ENCODE results near the gene ZNF582.

- no peak for TF ChIP-seq EZH2 (IDR thresholded peaks at IDR 0.05; ENCODE audit: borderline replicate concordance, low read length)
- TF ChIP-seq CTCF (conservative IDR thresholded peaks at IDR 0.05 in 1 of 2, IDR thresholded peaks at IDR 0.05 in 1 of 2; ENCODE audit: extremely low read depth in 1 of 2, insufficient read depth in 1 of 2, low read depth in 1 of 2, low read length in 2 of 2): no peak
These were observed 48.0 kb upstream of the ZNF582 start for GRCh38 chr19:56441206-56441792.

Data from mammary epithelial cell (primary cell).